A549 (cell line): ENCODE data around the gene FAM3B. TPM values are rescaled to one million over a fixed set of nuclear protein-coding genes. Genes with fewer than 3 reads are reported as not detected.

Experiments used
- ATAC-seq, 2 experiments: fragments of 200-7000 bp in 1 of 2; fragments of >200 bp in 1 of 2; cut with Nextera tagmentation in 1 of 2; cut with Tn5 transposase in 1 of 2; 3 replicates each; pipeline versions ENCODE4 v1.8.0 to v1.9.1; 2018 to 2020; ENCODE audit warnings: mild to moderate bottlenecking in 1 of 2, moderate library complexity in 1 of 2
- CTCF ChIA-PET: fragments of 300-600 bp; sonication (Branson Sonifier 250); formaldehyde crosslinking; extraction: SDS; loops from one replicate; lab custom pipeline; 2021; ENCODE audit warnings: antibody characterized with exemption, inconsistent platforms; lab: Yijun Ruan, JAX
- POLR2A ChIA-PET: fragments of 350-600 bp; formaldehyde crosslinking; extraction: SDS; loops from one replicate; lab custom pipeline; 2021; ENCODE audit warnings: antibody characterized with exemption, inconsistent platforms; lab: Yijun Ruan, JAX
- DNase-seq, 2 experiments: peaks; one replicate each; pipeline versions ENCODE4 v3.0.0 to v3.0.0-alpha.2; 2011 to 2016; ENCODE audit warnings: low read depth in 1 of 2, low spot score in 1 of 2
- FAIRE-seq: peaks from 2 replicates; lab custom pipeline; 2011; peaks lifted over from hg19 to GRCh38; lab: Jason Lieb, UNC
- H3K27ac ChIP-seq, 2 experiments: fragments of >200 bp; sonication (Bioruptor Twin); formaldehyde crosslinking; 3 replicates each; pipeline ENCODE4 v1.5.1; 2016 to 2017
- H3K4me1 ChIP-seq: fragments of >200 bp; sonication (Bioruptor Twin); formaldehyde crosslinking; 3 replicates; pipeline ENCODE4 v1.6.1; 2016
- H3K4me2 ChIP-seq: fragments of >200 bp; sonication (Bioruptor Twin); formaldehyde crosslinking; 3 replicates; pipeline ENCODE4 v1.6.1; 2016
- H3K4me3 ChIP-seq: fragments of >200 bp; sonication (Bioruptor Twin); formaldehyde crosslinking; 3 replicates; pipeline ENCODE4 v1.5.1; 2016
- H3K9me3 ChIP-seq: fragments of >200 bp; sonication (Bioruptor Twin); formaldehyde crosslinking; 3 replicates; pipeline ENCODE4 v1.6.1; 2016
- ATOH8 ChIP-seq: fragments of 250-450 bp; sonication (Bioruptor Pico); IDR thresholded peaks from 2 replicates; pipeline ENCODE4 v1.5.0; 2020; ENCODE audit warnings: low read depth, mild to moderate bottlenecking, moderate library complexity
- BHLHE40 ChIP-seq: IDR thresholded peaks from 2 replicates; pipeline ENCODE4 v1.6.1; 2012; ENCODE audit warnings: low read depth, low read length, inconsistent platforms
- CBX2 ChIP-seq: fragments of 200-600 bp; sonication (generic); IDR thresholded peaks from 2 replicates; pipeline ENCODE4 v1.6.1; 2016; ENCODE audit warnings: low read depth, mild to moderate bottlenecking, borderline replicate concordance
- CEBPB ChIP-seq, 2 experiments: fragments of >200 bp in 1 of 2; sonication (Bioruptor Twin) in 1 of 2; formaldehyde crosslinking in 1 of 2; IDR thresholded peaks; 2 replicates each; pipeline ENCODE4 v1.6.1; 2012 to 2016
- CHD2 ChIP-seq: fragments of 150-350 bp; IDR thresholded peaks from 2 replicates; pipeline ENCODE4 v1.6.1; 2014; ENCODE audit warnings: low read length; ENCODE audit not compliant: partially characterized antibody
- CTCF ChIP-seq: fragments of >200 bp; sonication (Bioruptor Twin); formaldehyde crosslinking; IDR thresholded peaks from 3 replicates; pipeline ENCODE4 v1.5.1; 2016
- EHF ChIP-seq: fragments of 250-450 bp; sonication (Bioruptor Pico); IDR thresholded peaks from 2 replicates; pipeline ENCODE4 v1.5.0; 2020; ENCODE audit warnings: mild to moderate bottlenecking
- EP300 ChIP-seq, 2 experiments: fragments of >200 bp; sonication (Bioruptor Twin); formaldehyde crosslinking; IDR thresholded peaks; 2 replicates in 1 of 2; 3 replicates in 1 of 2; pipeline ENCODE4 v1.6.1; 2016 to 2017
- ESRRA ChIP-seq: fragments of 150-350 bp; IDR thresholded peaks from 2 replicates; pipeline ENCODE4 v1.6.1; 2014; ENCODE audit warnings: mild to moderate bottlenecking, low read length, borderline replicate concordance
- FOSB ChIP-seq: fragments of 250-450 bp; sonication (Bioruptor Pico); IDR thresholded peaks from 2 replicates; pipeline ENCODE4 v1.5.0; 2020; ENCODE audit warnings: mild to moderate bottlenecking, moderate library complexity
- FOXS1 ChIP-seq: fragments of 250-450 bp; sonication (Bioruptor Pico); IDR thresholded peaks from 2 replicates; pipeline ENCODE4 v1.5.0; 2020; ENCODE audit warnings: mild to moderate bottlenecking, moderate library complexity
- HOXB13 ChIP-seq: fragments of 250-450 bp; sonication (Bioruptor Pico); IDR thresholded peaks from 2 replicates; pipeline ENCODE4 v1.5.0; 2020; ENCODE audit warnings: low read depth, mild to moderate bottlenecking, moderate library complexity
- HOXB5 ChIP-seq: fragments of 250-450 bp; sonication (Bioruptor Pico); IDR thresholded peaks from 2 replicates; pipeline ENCODE4 v1.5.0; 2020; ENCODE audit warnings: mild to moderate bottlenecking, moderate library complexity
- KDM1A ChIP-seq: fragments of 200-600 bp; sonication (generic); IDR thresholded peaks from 2 replicates; pipeline ENCODE4 v1.6.1; 2016; ENCODE audit warnings: low read depth, mild to moderate bottlenecking
- KDM5A ChIP-seq: fragments of 200-600 bp; sonication (generic); IDR thresholded peaks from 2 replicates; pipeline ENCODE4 v1.6.1; 2016; ENCODE audit warnings: antibody characterized with exemption, mild to moderate bottlenecking
- MAZ ChIP-seq: fragments of 150-350 bp; IDR thresholded peaks from 2 replicates; pipeline ENCODE4 v1.6.1; 2014; ENCODE audit warnings: antibody characterized with exemption, low read depth, low read length, borderline replicate concordance
- NFE2L2 ChIP-seq: fragments of 150-350 bp; conservative IDR thresholded peaks from 2 replicates; pipeline ENCODE4 v1.6.1; 2014; ENCODE audit warnings: low read length
- NPAS2 ChIP-seq: fragments of 250-450 bp; sonication (Bioruptor Pico); IDR thresholded peaks from 2 replicates; pipeline ENCODE4 v1.8.0; 2022; ENCODE audit warnings: mild to moderate bottlenecking, moderate library complexity, borderline replicate concordance
- POLR2A ChIP-seq: IDR thresholded peaks from 2 replicates; pipeline ENCODE4 v1.6.1; 2012; ENCODE audit warnings: mild to moderate bottlenecking, low read length
- RAD21 ChIP-seq, 2 experiments: fragments of >200 bp in 1 of 2; sonication (Bioruptor Twin) in 1 of 2; formaldehyde crosslinking in 1 of 2; IDR thresholded peaks in 1 of 2; conservative IDR thresholded peaks in 1 of 2; 2 replicates in 1 of 2; 3 replicates in 1 of 2; pipeline ENCODE4 v1.6.1; 2012 to 2018; ENCODE audit warnings: inconsistent platforms in 1 of 2
- RNF2 ChIP-seq: fragments of 200-600 bp; sonication (generic); IDR thresholded peaks from 2 replicates; pipeline ENCODE4 v1.6.1; 2016; ENCODE audit warnings: low read depth, mild to moderate bottlenecking, antibody characterized with exemption, moderate library complexity, borderline replicate concordance
- SMC3 ChIP-seq: fragments of >200 bp; sonication (Bioruptor Twin); formaldehyde crosslinking; IDR thresholded peaks from 3 replicates; pipeline ENCODE4 v1.6.1; 2018; ENCODE audit warnings: inconsistent platforms
- SREBF2 ChIP-seq: fragments of 450-650 bp; IDR thresholded peaks from 2 replicates; pipeline ENCODE4 v1.6.1; 2014; ENCODE audit warnings: mild to moderate bottlenecking, moderate library complexity
- USF2 ChIP-seq: fragments of 450-650 bp; IDR thresholded peaks from 2 replicates; pipeline ENCODE4 v1.6.1; 2014; ENCODE audit warnings: antibody characterized with exemption
- ZFP36 ChIP-seq: fragments of 450-650 bp; IDR thresholded peaks from 2 replicates; pipeline ENCODE4 v1.6.1; 2014; ENCODE audit warnings: borderline replicate concordance; ENCODE audit not compliant: partially characterized antibody
- ZSCAN20 ChIP-seq: fragments of 250-450 bp; sonication (Bioruptor Pico); IDR thresholded peaks from 2 replicates; pipeline ENCODE4 v1.8.0; 2022; ENCODE audit warnings: mild to moderate bottlenecking, moderate library complexity
- WGBS: methylation state at CpG from one replicate; pipeline ENCODE4 v1.1.6; 2017; ENCODE audit errors: missing lambda C conversion rate; 5-methylcytosine and 5-hydroxymethylcytosine counted together
- polyA plus RNA-seq, 4 experiments: library from polyadenylated mRNA; depleted of rRNA in 3 of 4; stranded (reverse); fragments of >200 nt; fragmentation: RNase III in 1 of 4; extraction: RNeasy Plus Mini Kit Qiagen cat#74134 plus additional on column Dnase treatment in 1 of 4; gene quantifications; 2 replicates in 3 of 4; 3 replicates in 1 of 4; pipeline ENCODE4 v1.2.3, GENCODE V29; 2011 to 2017

Gene FAM3B
- polyA plus RNA-seq, 2 of the 4 experiments (the other 2 are of a cell fraction): not detected

DNA sequence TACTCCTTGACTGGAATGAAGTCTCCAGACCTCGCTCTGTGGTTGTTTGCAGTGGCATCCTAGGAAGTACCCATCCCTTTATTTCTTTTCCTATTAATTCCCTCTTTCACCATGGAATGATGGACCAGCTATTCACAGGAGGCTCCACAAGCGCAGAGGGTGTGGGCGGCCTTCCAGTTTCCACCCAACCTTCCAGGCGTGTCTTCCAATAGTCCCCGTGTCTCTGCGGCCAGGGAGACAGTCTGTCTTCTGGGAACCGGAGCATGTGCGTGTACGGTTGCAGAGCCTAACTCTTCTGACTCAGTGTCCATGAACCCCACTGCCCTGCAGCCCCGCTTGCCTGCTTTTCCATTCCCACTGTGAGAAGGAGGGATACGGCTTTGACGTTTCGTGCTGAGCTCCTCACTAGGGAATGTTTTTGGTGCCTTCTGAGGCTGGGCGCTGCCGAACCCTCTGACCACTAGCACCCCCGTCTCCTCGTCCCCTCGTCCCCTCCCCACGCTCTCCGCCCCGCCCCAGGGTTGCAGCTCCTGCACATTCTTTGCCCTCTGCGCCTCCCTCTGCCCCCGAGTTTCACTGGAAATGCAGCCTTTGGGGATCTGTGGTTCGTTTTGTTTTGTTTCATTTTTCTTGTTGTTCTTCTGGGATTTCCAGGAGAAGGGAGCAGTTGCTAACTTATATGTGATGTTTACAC is 26.3 kb upstream of the FAM3B start:
- no peaks in the 10 kb centered on the region for H3K9me3 ChIP-seq
- no peak for FAIRE-seq
- ATAC-seq: no peak
- no peak overlapping the region for H3K27ac ChIP-seq
- no peak overlapping the region for H3K4me3 ChIP-seq
- H3K4me2 ChIP-seq: no peak overlapping the region
- no peak for TF ChIP-seq CBX2
- no peak for TF ChIP-seq FOXS1 (CRISPR knock-in tag)
- TF ChIP-seq USF2: no peak
- TF ChIP-seq ZFP36: no peak
- TF ChIP-seq EP300 (IDR thresholded peaks at IDR 0.05): no peak
- no peak for TF ChIP-seq SMC3
- no peak for TF ChIP-seq SREBF2
- TF ChIP-seq NFE2L2: no peak
- TF ChIP-seq NPAS2 (CRISPR knock-in tag): no peak
- TF ChIP-seq POLR2A: no peak
- no peak for TF ChIP-seq CHD2
- TF ChIP-seq RAD21 (conservative IDR thresholded peaks at IDR 0.05 in 1 of 2, IDR thresholded peaks at IDR 0.05 in 1 of 2): no peak
- H3K4me1 ChIP-seq: no peaks in the 10 kb centered on the region
- WGBS: 61% methylated on average over 20 of the region's 24 CpGs
- no peak for DNase-seq
- ChIA-PET POLR2A (no interaction called here), CTCF (no interaction called here)

DNA sequence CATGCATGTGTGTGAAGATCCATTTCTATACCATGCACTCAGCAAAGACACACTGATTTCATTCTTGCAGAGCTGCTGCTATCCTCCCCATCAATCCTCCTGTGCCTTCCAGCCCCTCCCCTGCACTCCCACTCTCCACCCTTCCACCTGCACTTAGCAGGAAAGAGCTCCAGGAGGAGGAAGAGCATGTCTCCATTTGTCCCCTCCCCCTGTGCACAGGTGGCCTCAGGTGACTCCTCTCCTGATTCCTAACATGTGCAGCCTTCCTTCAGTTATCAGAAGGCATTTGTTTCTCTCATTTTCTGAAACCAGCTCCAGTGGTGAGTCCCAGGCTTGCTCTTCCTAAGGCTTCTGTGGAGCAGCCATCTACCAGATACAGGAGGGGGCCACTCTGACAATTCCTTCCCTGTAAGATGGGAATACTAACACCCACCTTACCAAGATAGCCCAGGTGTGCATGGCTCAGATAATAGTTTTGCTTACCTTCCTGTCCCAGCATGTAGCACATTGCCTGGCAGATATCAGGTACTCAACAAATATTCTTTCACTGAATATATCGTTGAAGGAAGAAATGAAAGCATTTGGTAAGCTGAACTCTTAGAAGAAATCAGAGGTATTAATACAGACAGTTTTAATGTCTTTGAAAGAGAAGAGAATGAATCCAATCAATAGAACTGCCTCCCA is 21.9 kb upstream of the FAM3B start:
- Histone ChIP-seq H3K9me3 (no peaks in the 10 kb centered on the region), H3K4me3 (no peak overlapping the region), H3K4me1 (no peaks in the 10 kb centered on the region), H3K4me2 (no peak overlapping the region), H3K27ac (no peak overlapping the region)
- ChIA-PET POLR2A (no interaction called here), CTCF (interaction anchor here (1.2 kb wide), 1 partner anchor 11 kb away, joined by 6 read pairs; no protein-coding TSS in a partner anchor)
- TF ChIP-seq ATOH8: no peak
- TF ChIP-seq ESRRA: no peak
- TF ChIP-seq EP300 (IDR thresholded peaks at IDR 0.05): no peak
- TF ChIP-seq MAZ: no peak
- no peak for TF ChIP-seq KDM5A
- no peak for TF ChIP-seq KDM1A
- TF ChIP-seq BHLHE40: no peak
- TF ChIP-seq HOXB13 (CRISPR knock-in tag): no peak
- no peak for TF ChIP-seq CEBPB (IDR thresholded peaks at IDR 0.05)
- no peak for TF ChIP-seq FOSB (CRISPR knock-in tag)
- no peak for TF ChIP-seq NFE2L2
- no peak for TF ChIP-seq HOXB5 (CRISPR knock-in tag)
- TF ChIP-seq ZSCAN20 (CRISPR knock-in tag): no peak
- TF ChIP-seq EHF (CRISPR knock-in tag): no peak
- no peak for TF ChIP-seq RNF2
- no peak for TF ChIP-seq CTCF
- WGBS: 9% methylated on average over 1 of the region's 1 CpG
- DNase-seq (no peak), ATAC-seq (no peak), FAIRE-seq (no peak)
